ENCODE results near the gene ASF1B.
"Not testable (repeated sequence)": the region's sequence is repeated elsewhere in the genome, so short reads cannot be mapped to it uniquely, and the experiment has no call there.

Gene ASF1B

GRCh38 chr19:14136509-14137281, at the start of gene ASF1B:
Gene ASF1B (minus strand): TSS chr19:14136589. CDS start chr19:14136456, 133 bp downstream.
- peak; percentile 100 for DNase-seq

- not testable (repeated sequence) for DNase-seq
Observed at GRCh38 chr19:14185691-14186090, 49.3 kb upstream of the ASF1B start.

- no peak for DNase-seq
Observed at GRCh38 chr19:14185158-14185557, 48.8 kb upstream of the ASF1B start.

- no peak for DNase-seq
Observed at GRCh38 chr19:14183741-14184350, 47.5 kb upstream of the ASF1B start.

- no peak for DNase-seq
Observed at GRCh38 chr19:14182476-14182875, 46.1 kb upstream of the ASF1B start.

- no peak for DNase-seq
Observed at GRCh38 chr19:14181906-14182305, 45.5 kb upstream of the ASF1B start.

GRCh38 chr19:14181199-14181598, 44.8 kb upstream of the ASF1B start:
- DNase-seq: not testable (repeated sequence)

GRCh38 chr19:14177496-14178074, 41.2 kb upstream of the ASF1B start:
- no peak for DNase-seq

- no peak for DNase-seq
Observed at GRCh38 chr19:14175351-14175792, 39.0 kb upstream of the ASF1B start.

- DNase-seq: no peak
Observed at GRCh38 chr19:14174883-14175282, 38.5 kb upstream of the ASF1B start.

GRCh38 chr19:14168993-14169392, 32.6 kb upstream of the ASF1B start:
- no peak for DNase-seq

- DNase-seq: no peak
Observed at GRCh38 chr19:14168259-14168972, 32.0 kb upstream of the ASF1B start.

- no peak for DNase-seq
Observed at GRCh38 chr19:14167576-14168138, 31.3 kb upstream of the ASF1B start.

GRCh38 chr19:14166999-14167575, 30.7 kb upstream of the ASF1B start:
- no peak for DNase-seq

- DNase-seq: no peak
Observed at GRCh38 chr19:14165990-14166830, 29.8 kb upstream of the ASF1B start.

GRCh38 chr19:14164724-14165493, 28.5 kb upstream of the ASF1B start:
- DNase-seq: no peak

GRCh38 chr19:14164082-14164481, 27.7 kb upstream of the ASF1B start:
- DNase-seq: no peak

GRCh38 chr19:14162871-14163297, 26.5 kb upstream of the ASF1B start:
- no peak for DNase-seq

- no peak for DNase-seq
Observed at GRCh38 chr19:14161305-14161704, 24.9 kb upstream of the ASF1B start.

GRCh38 chr19:14160017-14160703, 23.8 kb upstream of the ASF1B start:
- DNase-seq: no peak
